Measurements from ENCODE around the gene TMEM43. TPM values are rescaled to one million over a fixed set of nuclear protein-coding genes. Genes with fewer than 3 reads are reported as not detected.

The TMEM43 gene
- total and polyA plus RNA-seq, 2 of the 8 experiments (the other 6 are each of a cell fraction or from before 2014, with no cell fraction given) = 27.0 to 33.7 TPM

DNA sequence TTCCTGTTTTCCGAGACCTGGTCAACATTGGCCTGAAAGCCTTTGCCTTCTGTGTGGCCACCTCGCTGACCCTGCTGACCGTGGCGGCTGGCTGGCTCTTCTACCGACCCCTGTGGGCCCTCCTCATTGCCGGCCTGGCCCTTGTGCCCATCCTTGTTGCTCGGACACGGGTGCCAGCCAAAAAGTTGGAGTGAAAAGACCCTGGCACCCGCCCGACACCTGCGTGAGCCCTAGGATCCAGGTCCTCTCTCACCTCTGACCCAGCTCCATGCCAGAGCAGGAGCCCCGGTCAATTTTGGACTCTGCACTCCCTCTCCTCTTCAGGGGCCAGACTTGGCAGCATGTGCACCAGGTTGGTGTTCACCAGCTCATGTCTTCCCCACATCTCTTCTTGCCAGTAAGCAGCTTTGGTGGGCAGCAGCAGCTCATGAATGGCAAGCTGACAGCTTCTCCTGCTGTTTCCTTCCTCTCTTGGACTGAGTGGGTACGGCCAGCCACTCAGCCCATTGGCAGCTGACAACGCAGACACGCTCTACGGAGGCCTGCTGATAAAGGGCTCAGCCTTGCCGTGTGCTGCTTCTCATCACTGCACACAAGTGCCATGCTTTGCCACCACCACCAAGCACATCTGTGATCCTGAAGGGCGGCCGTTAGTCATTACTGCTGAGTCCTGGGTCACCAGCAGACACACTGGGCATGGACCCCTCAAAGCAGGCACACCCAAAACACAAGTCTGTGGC lies 16.9 kb downstream of the TMEM43 start:
- no peak overlapping the region for H3K14ac ChIP-seq (ENCODE audit: insufficient read length)
- POLR2A ChIA-PET (ENCODE audit: partially characterized antibody) = interaction anchor here (0.9 to 6.2 kb wide), 4 partner anchors 9 to 37 kb away, joined by 3 to 32 read pairs (median 3); partner anchors contain the start of genes CHCHD4, LSM3, TMEM43 and XPC
- no peak overlapping the region for H2BK5ac ChIP-seq (ENCODE audit: low read depth, low read length)
- no peak overlapping the region for H3K56ac ChIP-seq (replicated peaks; ENCODE audit: insufficient read length, low read depth, low read length)
- TF ChIP-seq FOSL1 (IDR thresholded peaks at IDR 0.05; ENCODE audit: insufficient read depth, low read depth, low read length) (no peak), JUND (IDR thresholded peaks at IDR 0.05; ENCODE audit: low read length) (no peak), CBX8 (IDR thresholded peaks at IDR 0.05; ENCODE audit: borderline replicate concordance, low read depth, low read length) (no peak)
- TF ChIP-seq, protein P1, sequence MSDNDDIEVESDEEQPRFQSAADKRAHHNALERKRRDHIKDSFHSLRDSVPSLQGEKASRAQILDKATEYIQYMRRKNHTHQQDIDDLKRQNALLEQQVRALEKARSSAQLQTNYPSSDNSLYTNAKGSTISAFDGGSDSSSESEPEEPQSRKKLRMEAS (IDR thresholded peaks at IDR 0.05) = no peak
- CTCF ChIA-PET (ENCODE audit: partially characterized antibody) = interaction anchor here (0.7 to 1.7 kb wide), 4 partner anchors 11 to 261 kb away, joined by 3 to 6 read pairs (median 4); partner anchors contain the start of gene WNT7A
- no peak overlapping the region for H4K91ac ChIP-seq (replicated peaks; ENCODE audit: insufficient read length, low read length)
- H4K20me1 ChIP-seq (replicated peaks in 1 of 2; ENCODE audit: control insufficient read depth in 1 of 2, insufficient read depth in 2 of 2, low read length in 2 of 2) = peaks cover 2 to 10% of the 10 kb centered on the region in 2 experiments
- H3K23ac ChIP-seq (ENCODE audit: insufficient read length) = no peak overlapping the region
- peaks cover 0 to 10% (median 6%) of the 10 kb centered on the region in 4 experiments; a peak in 4 of 8 replicates for H3K36me3 ChIP-seq (ENCODE audit: control insufficient read depth in 2 of 4, insufficient read depth in 4 of 4, low read length in 3 of 4)
- H3K9me3 ChIP-seq (ENCODE audit: insufficient read depth in 2 of 2, low read depth in 1 of 2, low read length in 1 of 2) = no peaks in the 10 kb centered on the region
- WGBS, 2 experiments (ENCODE audit: extremely low coverage in 1 of 2, insufficient coverage in 1 of 2, insufficient read length in 1 of 2, insufficient replicate concordance in 2 of 2, low coverage in 1 of 2, low lambda C conversion rate in 2 of 2, missing lambda C conversion rate in 1 of 2) = 83% methylated on average over 18 of the region's 19 CpGs; no CpG with 5 or more reads in 1 of the 2 experiments
- peak overlapping the region; percentile 60; the same call in 1 of the 2 replicates for H2BK12ac ChIP-seq (ENCODE audit: low read depth, low read length)
- DNase-seq (ENCODE audit: low read depth in 1 of 2, low spot score in 2 of 2) = no peak
- no peak overlapping the region for H3K18ac ChIP-seq (ENCODE audit: extremely low read depth, low read length)
- H2BK20ac ChIP-seq (ENCODE audit: low read length) = no peak overlapping the region
- no peak overlapping the region for H3K4me2 ChIP-seq (ENCODE audit: insufficient read depth in 1 of 2, low read depth in 2 of 2, low read length in 2 of 2)
- H3K79me1 ChIP-seq (ENCODE audit: low read depth, low read length) = no peaks in the 10 kb centered on the region
- no peak overlapping the region; a peak in 1 of 7 replicates for H3K9ac ChIP-seq (replicated peaks in 1 of 4; ENCODE audit: extremely low read depth in 1 of 4, low read depth in 3 of 4, low read length in 3 of 4)
- no peak overlapping the region for H2BK120ac ChIP-seq (replicated peaks; ENCODE audit: low read depth, low read length)
- H3K4ac ChIP-seq (replicated peaks; ENCODE audit: insufficient read length, low read depth, low read length) = no peak overlapping the region
- H4K5ac ChIP-seq (ENCODE audit: insufficient read length, low read depth, low read length) = no peak overlapping the region
- H4K8ac ChIP-seq (ENCODE audit: extremely low read depth, insufficient read depth, low read length) = no peak overlapping the region; the same call in 1 of the 2 replicates
- H3K79me2 ChIP-seq (ENCODE audit: control insufficient read depth in 1 of 2, insufficient read depth in 2 of 2, low read length in 2 of 2) = no peaks in the 10 kb centered on the region
- H3K4me1 ChIP-seq (replicated peaks in 1 of 4; ENCODE audit: control insufficient read depth in 3 of 4, insufficient read depth in 4 of 4, low read length in 3 of 4) = no peaks in the 10 kb centered on the region; a peak in 3 of 7 replicates
- no peak overlapping the region for H2BK15ac ChIP-seq (ENCODE audit: low read length)
- no peaks in the 10 kb centered on the region for H3K27me3 ChIP-seq (replicated peaks in 1 of 4; ENCODE audit: control insufficient read depth in 3 of 4, extremely low read depth in 1 of 4, insufficient read depth in 3 of 4, low read length in 3 of 4)
- H3K27ac ChIP-seq (ENCODE audit: low read depth, low read length) = no peak overlapping the region
- no peak overlapping the region for H2AK5ac ChIP-seq (ENCODE audit: low read depth, low read length)
- no peak overlapping the region for H2AFZ ChIP-seq (ENCODE audit: low read length)
- H3K4me3 ChIP-seq (ENCODE audit: extremely low read depth in 1 of 4, insufficient read depth in 2 of 4, low read depth in 3 of 4, low read length in 4 of 4) = no peak overlapping the region
- no peak for FAIRE-seq
- H3K23me2 ChIP-seq (ENCODE audit: low read depth, low read length) = no peaks in the 10 kb centered on the region
